Mammary epithelial cell (primary cell): ENCODE measurements around the gene MMP2.

Source experiments
- EZH2 ChIP-seq: IDR thresholded peaks from 2 replicates; pipeline ENCODE4 v1.6.1; 2012; ENCODE audit warnings: low read length, inconsistent platforms, borderline replicate concordance
- TF ChIP-seq, protein P1 (sequence below), 2 donors: IDR thresholded peaks in 1 of 2; conservative IDR thresholded peaks in 1 of 2; 2 replicates each; pipeline ENCODE4 v1.5.1; 2011 to 2012; ENCODE audit warnings: inconsistent platforms in 2 of 2, low read length in 2 of 2, mild to moderate bottlenecking in 2 of 2, control low read depth in 1 of 2, low read depth in 1 of 2; ENCODE audit not compliant: insufficient read depth in 1 of 2; ENCODE audit errors: extremely low read depth in 1 of 2

DNA sequence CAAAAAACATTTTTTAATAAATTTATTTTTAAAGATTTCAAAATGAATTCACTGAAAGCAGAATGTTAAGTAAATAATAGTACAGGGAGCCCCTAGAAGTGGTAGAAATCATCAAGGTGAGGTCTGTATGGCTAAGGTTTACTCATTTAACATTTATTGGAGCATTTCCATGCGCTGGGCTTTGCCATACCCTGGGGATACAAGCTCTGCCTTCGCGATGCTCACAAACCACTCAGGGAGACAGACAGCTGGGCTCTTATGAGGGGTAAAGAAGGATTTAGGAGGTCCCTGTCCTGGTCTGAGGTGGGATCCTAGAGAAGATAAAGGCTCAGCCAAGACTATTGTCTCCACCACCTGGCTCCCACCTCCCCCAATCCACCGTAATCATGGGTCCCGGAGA is 18.6 kb downstream of the MMP2 start:
- TF ChIP-seq EZH2 = no peak
- TF ChIP-seq, protein P1, sequence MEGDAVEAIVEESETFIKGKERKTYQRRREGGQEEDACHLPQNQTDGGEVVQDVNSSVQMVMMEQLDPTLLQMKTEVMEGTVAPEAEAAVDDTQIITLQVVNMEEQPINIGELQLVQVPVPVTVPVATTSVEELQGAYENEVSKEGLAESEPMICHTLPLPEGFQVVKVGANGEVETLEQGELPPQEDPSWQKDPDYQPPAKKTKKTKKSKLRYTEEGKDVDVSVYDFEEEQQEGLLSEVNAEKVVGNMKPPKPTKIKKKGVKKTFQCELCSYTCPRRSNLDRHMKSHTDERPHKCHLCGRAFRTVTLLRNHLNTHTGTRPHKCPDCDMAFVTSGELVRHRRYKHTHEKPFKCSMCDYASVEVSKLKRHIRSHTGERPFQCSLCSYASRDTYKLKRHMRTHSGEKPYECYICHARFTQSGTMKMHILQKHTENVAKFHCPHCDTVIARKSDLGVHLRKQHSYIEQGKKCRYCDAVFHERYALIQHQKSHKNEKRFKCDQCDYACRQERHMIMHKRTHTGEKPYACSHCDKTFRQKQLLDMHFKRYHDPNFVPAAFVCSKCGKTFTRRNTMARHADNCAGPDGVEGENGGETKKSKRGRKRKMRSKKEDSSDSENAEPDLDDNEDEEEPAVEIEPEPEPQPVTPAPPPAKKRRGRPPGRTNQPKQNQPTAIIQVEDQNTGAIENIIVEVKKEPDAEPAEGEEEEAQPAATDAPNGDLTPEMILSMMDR (conservative IDR thresholded peaks at IDR 0.05 in 1 of 2, IDR thresholded peaks at IDR 0.05 in 1 of 2; ENCODE audit: extremely low read depth in 1 of 2, insufficient read depth in 1 of 2, low read depth in 1 of 2, low read length in 2 of 2) = no peak
